Activated CD8-positive, alpha-beta memory T cell treated with anti-CD3 and anti-CD28 coated beads for 1 hour (primary cell): ENCODE results near the gene BRMS1L.
"Not testable (repeated sequence)": the region's sequence is repeated elsewhere in the genome, so short reads cannot be mapped to it uniquely, and the experiment has no call there.

ENCODE experiments used
- DNase-seq, 2 donors: peaks; one replicate each; pipeline ENCODE4 v3.0.0-alpha.2; 2020; ENCODE audit warnings: low read depth in 1 of 2; ENCODE audit errors: extremely low read depth in 1 of 2

BRMS1L gene

GRCh38 chr14:35821564-35822411, 4.3 kb upstream of the BRMS1L start:
- no peak for DNase-seq

- DNase-seq, result no peak
Observed at GRCh38 chr14:35822501-35822900, 3.6 kb upstream of the BRMS1L start.

- not testable (repeated sequence) for DNase-seq
Observed at GRCh38 chr14:35824446-35825165, 1.5 kb upstream of the BRMS1L start.

- no peak for DNase-seq
Observed at GRCh38 chr14:35825968-35826217, 245 bp upstream of the BRMS1L start.

- no peak for DNase-seq
Observed at GRCh38 chr14:35826952-35827416, 846 bp downstream of the BRMS1L start.

GRCh38 chr14:35827678-35828472, 1.7 kb downstream of the BRMS1L start:
- no peak for DNase-seq

- DNase-seq, result no peak
Observed at GRCh38 chr14:35829449-35829848, 3.3 kb downstream of the BRMS1L start.

GRCh38 chr14:35835208-35835982, 9.3 kb downstream of the BRMS1L start:
- no peak for DNase-seq

- DNase-seq, result not testable (repeated sequence)
Observed at GRCh38 chr14:35841704-35842103, 15.6 kb downstream of the BRMS1L start.

- DNase-seq, result not testable (repeated sequence)
Observed at GRCh38 chr14:35842245-35842644, 16.1 kb downstream of the BRMS1L start.

GRCh38 chr14:35844494-35844893, 18.4 kb downstream of the BRMS1L start:
- DNase-seq, result no peak

GRCh38 chr14:35847636-35848035, 21.5 kb downstream of the BRMS1L start:
- DNase-seq, result no peak

- DNase-seq, result no peak
Observed at GRCh38 chr14:35849122-35849521, 23.0 kb downstream of the BRMS1L start.

GRCh38 chr14:35851823-35852222, 25.7 kb downstream of the BRMS1L start:
- no peak for DNase-seq

- no peak for DNase-seq
Observed at GRCh38 chr14:35853225-35853624, 27.1 kb downstream of the BRMS1L start.

GRCh38 chr14:35854696-35855270, 28.6 kb downstream of the BRMS1L start:
- DNase-seq, result no peak

- DNase-seq, result no peak
Observed at GRCh38 chr14:35855876-35856481, 29.8 kb downstream of the BRMS1L start.

- DNase-seq, result no peak
Observed at GRCh38 chr14:35858521-35859209, 32.5 kb downstream of the BRMS1L start.

GRCh38 chr14:35861204-35861868, 35.2 kb downstream of the BRMS1L start:
- DNase-seq, result no peak
